ENCODE data around the gene RACGAP1. TPM values are rescaled to one million over a fixed set of nuclear protein-coding genes. Genes with fewer than 3 reads are reported as not detected.

The RACGAP1 gene
- total and polyA plus RNA-seq, 3 donors from 2014 or later: 48.1 to 118 (median 60.6) TPM

DNA sequence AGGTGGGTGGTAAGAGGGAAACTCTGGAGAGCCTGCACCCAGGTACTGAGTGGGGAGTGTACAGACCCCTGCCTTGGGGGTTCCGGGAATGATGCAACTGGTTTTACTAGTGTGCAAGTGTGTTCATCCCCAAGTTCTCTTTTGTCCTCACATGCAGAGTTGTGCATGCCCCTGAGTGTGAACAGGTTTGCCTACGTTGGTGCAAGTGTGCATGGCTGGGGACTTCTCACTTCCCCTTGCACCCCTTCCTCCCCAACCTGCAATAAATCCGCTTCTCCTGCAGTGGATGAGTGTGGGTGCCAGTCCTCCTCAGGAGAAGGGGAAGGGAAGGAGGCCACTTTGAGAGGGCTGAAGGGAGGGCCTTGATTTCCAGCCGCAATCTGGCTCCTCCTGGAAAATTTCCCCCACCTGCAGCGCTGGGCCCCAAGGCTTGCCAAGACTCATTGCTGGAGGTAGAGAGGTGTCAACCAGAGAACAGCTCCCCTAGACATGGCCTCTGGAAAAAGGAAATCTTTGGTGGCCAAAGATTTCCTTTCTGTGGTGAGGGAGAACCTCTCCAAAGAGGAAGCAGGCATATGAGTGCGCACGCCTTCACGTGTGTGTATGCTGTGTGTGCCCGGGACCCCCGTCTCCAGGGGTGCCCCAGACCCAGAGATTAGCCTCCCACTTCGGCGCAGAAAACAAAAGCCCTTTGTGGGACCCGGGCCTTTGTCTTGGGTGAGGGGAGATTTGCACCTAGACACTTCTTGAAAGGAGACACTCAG, 69.2 kb downstream of the RACGAP1 start:
- no peaks in the 10 kb centered on the region for H3K27me3 ChIP-seq

GRCh38 chr12:49954863-49955830, 70.1 kb downstream of the RACGAP1 start:
- TF ChIP-seq CTCF (IDR thresholded peaks at IDR 0.05) (no peak), POLR2A (IDR thresholded peaks at IDR 0.05) (no peak)
- H3K27me3 ChIP-seq: no peaks in the 10 kb centered on the region
- H3K36me3 ChIP-seq (ENCODE audit: low read depth, missing control alignments): no peaks in the 10 kb centered on the region
- intact Hi-C loops (cut with DNase I; ENCODE audit: low total_unique reads): loop anchor here (10.0 kb wide), 1 partner anchor 90 kb away; no protein-coding TSS in a partner anchor
- H3K4me3 ChIP-seq: peak overlapping the region in 1 of 2 donors; percentile 12
- no peak overlapping the region for H3K27ac ChIP-seq
- DNase-seq: no peak
- H3K9me3 ChIP-seq: no peaks in the 10 kb centered on the region
- WGBS, 2 donors: 39 to 49% methylated on average over 12 to 50 of the region's 53 CpGs
- peaks cover 4% of the 10 kb centered on the region for H3K4me1 ChIP-seq

More for the DNA sequence above, 69.2 kb downstream of the RACGAP1 start:
- intact Hi-C loops (cut with DNase I; ENCODE audit: low total_unique reads): loop anchor here (10.0 kb wide), 1 partner anchor 91 kb away; no protein-coding TSS in a partner anchor
- H3K4me3 ChIP-seq: no peak overlapping the region
- no peaks in the 10 kb centered on the region for H3K36me3 ChIP-seq (ENCODE audit: low read depth, missing control alignments)
- H3K27ac ChIP-seq: no peak overlapping the region
- no peak for TF ChIP-seq CTCF (IDR thresholded peaks at IDR 0.05)
- no peak for TF ChIP-seq POLR2A (IDR thresholded peaks at IDR 0.05)
- WGBS, 2 donors: 68 to 72% methylated on average over 10 to 13 of the region's 13 CpGs
- DNase-seq: no peak
- peaks cover 3% of the 10 kb centered on the region for H3K4me1 ChIP-seq
- H3K9me3 ChIP-seq: no peaks in the 10 kb centered on the region

DNA sequence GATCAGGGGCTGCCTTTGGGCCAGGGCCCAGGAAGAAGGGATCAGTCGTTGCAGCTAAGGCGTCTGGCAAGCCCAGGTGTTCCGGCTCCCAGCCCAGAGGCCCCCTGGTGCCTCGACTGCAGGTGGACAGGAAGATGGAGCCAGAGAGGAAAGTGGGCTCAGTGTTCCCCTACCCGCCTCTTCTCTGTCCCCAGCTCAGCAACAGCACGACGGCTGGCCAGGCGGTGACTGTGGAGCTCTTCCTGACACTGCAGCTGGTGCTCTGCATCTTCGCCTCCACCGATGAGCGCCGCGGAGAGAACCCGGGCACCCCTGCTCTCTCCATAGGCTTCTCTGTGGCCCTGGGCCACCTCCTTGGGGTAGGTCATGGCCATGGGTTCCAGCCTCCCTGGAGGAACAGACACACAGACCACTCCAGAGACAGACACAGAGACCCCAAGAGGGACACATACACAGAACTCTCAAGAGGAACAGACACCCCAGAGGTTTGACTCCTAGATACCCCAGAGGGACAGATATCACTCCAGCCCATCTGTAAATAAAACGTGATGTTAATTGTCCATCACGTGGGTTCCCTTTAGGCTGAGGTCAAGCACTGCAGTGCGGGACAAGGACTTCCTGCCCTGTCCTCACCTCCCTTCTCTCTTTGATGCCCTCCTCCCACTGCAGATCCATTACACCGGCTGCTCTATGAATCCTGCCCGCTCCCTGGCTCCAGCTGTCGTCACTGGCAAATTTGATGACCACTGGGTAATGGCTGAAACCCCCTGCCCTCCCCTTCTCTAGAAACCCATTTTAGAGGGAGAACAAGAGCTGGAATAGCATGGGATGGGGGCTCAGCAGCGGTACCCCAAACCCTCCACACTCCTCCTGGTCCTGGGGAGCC, 71.1 kb downstream of the RACGAP1 start:
- no peaks in the 10 kb centered on the region for H3K9me3 ChIP-seq
- no peak overlapping the region for H3K27ac ChIP-seq
- no peak overlapping the region for H3K4me3 ChIP-seq
- intact Hi-C loops (cut with DNase I; ENCODE audit: low total_unique reads): loop anchor here (10.0 kb wide), 1 partner anchor 89 kb away; no protein-coding TSS in a partner anchor
- H3K4me1 ChIP-seq: peaks cover 5% of the 10 kb centered on the region
- TF ChIP-seq POLR2A (IDR thresholded peaks at IDR 0.05) (no peak), CTCF (IDR thresholded peaks at IDR 0.05) (no peak)
- no peaks in the 10 kb centered on the region for H3K36me3 ChIP-seq (ENCODE audit: low read depth, missing control alignments)
- 87 to 88% methylated on average over 13 to 21 of the region's 21 CpGs for WGBS, 2 donors
- H3K27me3 ChIP-seq: no peaks in the 10 kb centered on the region
- DNase-seq: no peak

DNA sequence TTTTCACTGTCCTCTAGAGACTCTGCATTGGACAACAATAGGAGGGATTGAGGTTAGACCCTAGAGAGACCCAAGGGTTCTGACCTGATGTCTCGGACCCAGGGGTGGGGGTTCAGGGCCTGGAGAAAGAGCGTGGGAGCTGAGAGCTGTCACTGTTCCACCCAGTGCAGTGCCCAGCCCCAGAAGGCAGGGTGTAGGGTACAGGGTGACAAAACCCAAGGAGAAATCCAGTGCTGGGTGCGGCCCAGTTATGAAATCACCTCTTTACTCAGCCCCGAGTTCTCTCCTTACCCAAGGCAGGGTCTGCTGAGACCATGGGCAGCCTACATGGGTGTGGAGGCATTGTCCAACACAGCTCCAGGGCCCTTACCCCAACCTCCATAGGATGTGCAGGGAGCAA, 72.1 kb downstream of the RACGAP1 start:
- intact Hi-C loops (cut with DNase I; ENCODE audit: low total_unique reads): loop anchor here (10.0 kb wide), 1 partner anchor 88 kb away; no protein-coding TSS in a partner anchor
- H3K4me3 ChIP-seq: no peak overlapping the region
- H3K27ac ChIP-seq: no peak overlapping the region
- H3K27me3 ChIP-seq: no peaks in the 10 kb centered on the region
- H3K36me3 ChIP-seq (ENCODE audit: low read depth, missing control alignments): no peaks in the 10 kb centered on the region
- WGBS, 2 donors: 84 to 94% methylated on average over 4 of the region's 4 CpGs
- peaks cover 5% of the 10 kb centered on the region for H3K4me1 ChIP-seq
- DNase-seq: no peak
- no peaks in the 10 kb centered on the region for H3K9me3 ChIP-seq
- TF ChIP-seq CTCF (IDR thresholded peaks at IDR 0.05) (no peak), POLR2A (IDR thresholded peaks at IDR 0.05) (no peak)

Data from testis (tissue), 3 donors.